IPS DF 19.7 (cell line): ENCODE data around the gene OPRM1.
"Not testable (repeated sequence)": the region's sequence is repeated elsewhere in the genome, so short reads cannot be mapped to it uniquely, and the experiment has no call there.

Experiments used
- DNase-seq: peaks from one replicate; pipeline ENCODE4 v3.0.0-alpha.2; 2013; ENCODE audit warnings: low read depth, low spot score

The OPRM1 gene

DNA sequence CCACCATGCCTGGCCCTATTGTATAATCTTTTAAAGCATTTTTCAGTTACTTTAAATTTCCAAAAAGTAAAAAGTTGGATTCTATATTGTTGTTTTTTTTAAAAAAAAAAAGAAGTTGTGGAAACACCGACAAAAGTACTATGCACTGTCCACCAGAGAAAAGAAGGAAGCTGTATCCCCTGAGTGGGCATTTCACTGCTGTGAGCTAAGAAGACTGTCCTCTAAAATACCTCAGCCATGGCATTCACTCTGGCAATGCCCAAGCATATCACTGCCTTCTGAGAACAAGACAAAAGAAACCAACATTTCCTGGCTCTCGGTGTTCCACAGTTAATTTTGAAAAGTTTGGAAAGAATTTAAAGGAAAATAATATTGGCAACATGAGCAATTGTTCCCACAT is 199.8 kb downstream of the OPRM1 start:
- no peak for DNase-seq

DNA sequence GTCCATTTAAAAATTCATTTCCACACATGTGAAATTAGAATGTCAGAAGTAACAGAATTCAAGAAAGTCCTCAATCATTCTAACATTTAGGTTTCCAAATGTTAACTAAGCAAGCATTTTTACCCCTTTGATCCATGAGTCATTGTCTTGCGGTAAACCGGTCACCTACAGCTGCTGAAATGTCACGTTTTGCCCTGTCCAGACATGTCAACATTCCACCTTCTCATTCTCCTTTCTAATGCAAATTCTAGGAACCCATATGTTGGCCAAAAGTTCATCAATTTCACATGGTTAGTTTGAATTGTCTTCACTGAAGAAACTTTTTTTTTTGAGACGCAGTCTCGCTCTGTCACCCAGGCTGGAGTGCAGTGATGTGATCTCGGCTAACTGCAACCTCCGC is 200.4 kb downstream of the OPRM1 start:
- DNase-seq: no peak

DNA sequence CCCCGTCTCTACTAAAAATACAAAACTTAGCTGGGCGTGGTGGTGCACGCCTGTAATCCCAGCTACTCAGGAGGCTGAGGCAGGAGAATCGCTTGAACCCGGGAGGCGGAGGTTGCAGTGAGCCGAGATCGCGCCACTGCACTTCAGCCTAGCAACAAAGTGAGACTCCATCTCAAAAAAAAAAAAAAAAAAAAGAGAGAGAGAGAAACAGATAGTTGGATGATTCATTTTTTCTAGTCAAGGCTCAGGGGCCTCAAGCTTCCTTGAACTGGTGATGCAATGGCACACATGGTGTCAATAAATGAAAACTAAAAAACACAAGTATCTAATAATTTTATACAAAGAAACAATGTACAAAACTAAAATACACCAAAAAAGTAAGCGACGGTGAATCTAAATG is 202.0 kb downstream of the OPRM1 start:
- not testable (repeated sequence) for DNase-seq

DNA sequence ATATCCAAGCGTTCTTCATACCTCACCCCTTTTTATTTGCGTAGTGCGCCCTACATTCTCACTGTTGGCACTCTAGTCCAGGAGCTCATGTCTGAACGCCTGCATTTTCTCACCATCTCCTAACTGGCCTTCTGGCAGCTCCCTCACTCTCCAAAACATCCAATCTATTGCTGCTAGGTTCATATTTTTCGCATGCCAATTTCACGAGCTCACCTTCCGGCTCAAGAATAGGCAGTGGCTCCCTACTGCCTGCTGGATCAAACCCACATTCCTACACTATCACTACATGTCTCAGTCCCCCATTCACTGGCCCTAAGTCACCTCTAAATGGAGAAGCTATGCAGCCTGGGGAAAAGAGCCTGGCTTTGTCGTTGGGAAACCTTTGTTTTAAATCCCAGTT is 202.5 kb downstream of the OPRM1 start:
- no peak for DNase-seq

DNA sequence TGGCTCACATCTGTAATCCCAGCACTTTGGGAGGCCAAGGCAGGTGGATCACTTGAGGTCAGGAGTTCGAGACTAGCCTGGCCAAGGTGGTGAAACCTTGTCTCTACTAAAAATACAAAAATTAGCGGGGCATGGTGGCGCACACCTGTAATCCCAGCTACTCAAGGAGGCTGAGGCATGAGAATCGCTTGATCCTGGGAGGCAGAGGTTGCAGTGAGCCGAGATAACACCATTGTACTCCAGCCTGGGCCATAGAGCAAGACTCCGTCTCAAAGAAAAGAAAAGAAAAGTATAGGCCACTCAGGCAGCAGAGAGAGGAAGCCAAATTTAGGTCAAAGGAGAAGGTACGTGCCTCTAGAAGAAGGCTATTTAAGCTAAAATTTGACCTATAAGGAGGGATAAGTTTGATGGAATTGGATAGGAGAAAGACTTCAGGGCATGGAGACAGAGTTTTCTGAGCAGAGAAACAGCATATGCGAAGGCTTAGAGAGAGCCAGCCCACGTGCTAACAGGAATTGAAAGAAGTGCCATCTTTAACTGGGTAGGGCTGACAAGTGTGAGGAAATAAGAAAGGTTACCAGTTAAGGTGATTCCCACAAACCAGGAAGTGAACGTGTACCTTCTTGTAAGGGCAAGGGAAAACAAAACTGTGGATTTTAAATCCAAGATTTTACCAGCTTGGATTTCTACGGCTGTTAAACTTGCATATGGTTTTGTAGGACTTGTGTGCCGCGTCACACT is 203.7 kb downstream of the OPRM1 start:
- no peak for DNase-seq

DNA sequence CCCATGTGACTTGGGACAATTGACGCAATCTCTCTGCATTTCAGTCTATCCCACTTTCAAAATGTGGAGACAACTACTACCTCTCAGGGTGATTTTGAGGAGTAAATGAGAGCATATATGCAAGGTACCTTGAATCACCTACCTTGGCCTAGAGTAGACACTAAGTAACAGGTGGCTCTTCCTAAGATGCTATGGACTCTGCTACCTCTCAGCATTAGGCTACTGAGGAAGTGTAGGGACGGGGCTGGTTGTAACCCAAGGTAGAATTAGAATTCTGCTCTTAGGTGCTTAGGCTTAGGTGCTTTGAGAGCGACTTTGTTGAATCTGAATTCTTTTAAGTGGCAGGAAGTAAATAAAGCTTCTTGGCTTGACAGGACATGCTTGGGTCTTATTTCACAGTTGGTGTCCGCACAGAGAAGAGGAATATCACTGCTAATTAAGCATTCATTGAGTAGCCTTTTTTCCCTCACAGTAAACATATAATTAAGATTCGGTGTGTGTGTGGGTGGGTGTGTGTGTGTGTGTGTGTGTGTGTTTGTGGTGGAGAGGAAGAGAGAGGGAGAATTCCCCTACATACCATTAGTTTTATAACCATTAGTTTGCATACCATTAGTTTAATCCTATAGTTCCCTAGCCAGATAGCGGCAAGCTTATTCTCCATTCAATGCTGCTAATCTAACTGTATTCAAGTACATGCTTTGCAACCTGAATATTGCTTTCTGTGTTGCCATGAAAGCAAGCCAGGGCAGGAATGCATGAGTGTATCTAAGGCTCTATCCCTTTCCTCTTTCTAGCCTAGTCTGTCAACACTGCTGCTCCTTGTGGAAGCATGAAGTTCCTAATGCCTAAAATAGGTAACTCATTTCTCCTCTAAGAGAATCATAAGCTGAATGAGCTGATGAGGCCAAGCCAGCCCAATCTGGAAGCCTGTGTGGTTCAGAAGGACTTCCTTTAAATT is 205.0 kb downstream of the OPRM1 start:
- no peak for DNase-seq

DNA sequence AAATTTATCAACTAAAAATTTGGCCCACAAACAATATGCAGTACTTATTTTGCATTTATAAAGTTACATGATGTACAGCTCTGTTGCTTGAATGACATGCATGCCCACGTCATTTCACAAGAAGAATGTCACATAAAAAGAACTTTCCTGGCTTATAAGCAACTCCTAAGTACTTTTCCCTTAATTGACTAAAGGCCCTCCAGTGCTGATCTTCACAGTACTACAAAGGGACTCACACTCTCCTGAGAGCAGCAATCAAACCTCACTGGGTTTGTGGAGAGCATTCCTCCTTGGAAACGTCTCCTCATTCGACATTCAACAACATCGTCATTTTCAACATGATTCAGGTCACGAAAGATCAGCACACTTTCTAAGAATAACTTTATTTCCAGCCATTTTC is 206.5 kb downstream of the OPRM1 start:
- no peak for DNase-seq

DNA sequence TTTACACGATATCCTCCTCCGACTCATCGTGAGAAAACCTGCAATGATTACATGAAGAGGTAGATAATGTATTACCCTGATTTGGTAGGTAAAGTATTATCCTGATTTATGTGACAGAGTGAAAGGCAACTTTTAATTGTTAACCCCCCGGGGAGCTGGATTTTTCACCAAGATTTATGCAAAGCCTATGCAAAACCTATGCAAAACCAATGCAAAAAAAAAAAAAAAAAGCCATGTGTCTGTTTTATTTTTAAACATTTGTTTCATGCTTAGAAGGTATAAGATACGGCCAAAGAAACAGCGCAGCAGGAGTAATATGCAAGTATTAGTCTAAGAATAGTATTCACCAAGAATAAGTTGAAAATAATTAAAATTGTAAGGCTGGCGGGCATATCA is 207.7 kb downstream of the OPRM1 start:
- DNase-seq: no peak

DNA sequence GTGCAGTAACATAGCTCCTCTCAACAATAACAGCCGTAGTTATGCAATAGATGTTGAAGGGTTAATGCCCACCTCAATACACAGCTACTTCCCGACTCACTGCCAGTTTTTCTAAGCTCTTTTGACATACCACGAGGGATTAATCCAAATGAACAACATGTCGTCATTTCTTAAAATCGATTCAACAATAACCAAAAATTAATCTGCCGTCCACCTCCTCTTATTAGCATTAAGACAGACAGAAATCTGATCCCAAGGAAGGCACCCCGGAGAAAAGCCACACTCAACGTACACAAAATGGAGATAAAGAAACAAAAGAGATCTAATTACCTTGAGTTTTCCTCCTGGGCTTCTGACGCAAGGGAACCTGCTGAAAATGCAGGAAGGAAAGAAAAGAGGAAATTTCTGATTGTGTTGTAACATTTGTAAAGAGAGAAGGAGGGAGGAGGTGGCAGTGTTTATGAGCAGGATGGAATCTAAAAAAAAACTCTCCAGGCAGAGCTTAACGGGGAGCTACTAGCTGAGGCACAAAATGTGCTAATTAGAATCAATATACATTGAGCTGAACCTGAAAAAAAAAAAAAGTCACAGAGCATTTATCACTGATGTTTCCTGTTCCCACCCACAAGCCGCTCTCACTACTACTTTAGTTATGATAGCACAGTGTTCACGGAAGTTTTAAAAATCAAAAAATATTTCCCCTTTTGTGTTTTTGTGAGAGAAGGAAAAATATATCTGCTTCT is 208.2 kb downstream of the OPRM1 start:
- no peak for DNase-seq

DNA sequence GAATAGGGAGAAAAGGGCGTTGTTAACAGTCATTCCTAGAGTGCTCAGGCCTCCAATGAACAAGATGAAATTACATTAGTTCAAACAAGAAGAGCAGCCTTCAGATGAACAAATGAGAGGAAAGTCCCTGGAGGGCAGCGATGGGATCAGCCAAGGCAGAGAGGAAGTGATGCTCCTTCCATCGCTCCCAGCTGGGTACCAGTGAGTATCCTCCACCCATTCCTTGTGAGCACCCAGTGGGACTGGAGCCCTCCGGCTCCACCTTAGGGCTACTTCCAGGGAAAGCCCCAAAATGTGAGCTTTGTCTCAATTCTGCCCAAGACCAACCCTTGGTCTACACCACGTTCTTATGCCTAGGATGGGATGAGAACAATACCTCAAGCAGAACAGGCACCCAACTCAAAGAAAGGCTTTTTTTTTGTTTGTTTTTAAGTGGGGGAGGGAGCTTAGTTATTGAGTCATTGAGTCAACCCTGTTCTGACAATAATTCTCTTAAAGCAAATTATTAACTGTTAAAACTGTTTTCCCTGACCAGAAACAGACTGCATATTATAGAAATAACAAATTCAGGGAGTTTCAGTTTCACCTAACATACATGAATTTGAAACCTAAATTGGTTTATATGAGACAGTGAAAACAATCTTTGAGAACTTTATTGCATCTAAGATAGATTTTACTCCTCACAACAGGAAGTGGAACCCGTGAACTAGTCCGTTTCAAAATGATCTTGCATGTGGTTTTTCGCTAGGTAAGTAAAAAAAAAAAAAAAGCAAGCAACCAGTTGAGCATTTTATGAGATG is 210.7 kb downstream of the OPRM1 start:
- DNase-seq: no peak

DNA sequence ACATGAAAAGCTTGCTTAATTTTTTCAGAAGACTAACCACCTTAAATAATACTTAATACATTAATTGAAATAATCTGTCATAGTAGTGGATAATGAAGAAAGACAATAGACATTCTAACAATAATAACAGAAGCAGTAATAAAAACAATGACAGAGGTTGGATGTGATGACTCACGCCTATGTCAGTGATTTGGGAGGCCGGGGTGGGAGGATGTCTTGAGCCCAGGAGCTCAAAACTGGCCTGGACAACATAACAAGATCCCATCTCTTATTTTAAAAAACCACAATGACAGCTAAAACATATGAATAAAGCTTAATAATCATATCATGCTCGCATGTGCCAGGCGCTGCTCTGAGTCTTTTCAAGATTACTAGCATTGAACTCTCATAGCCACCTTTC is 212.1 kb downstream of the OPRM1 start:
- DNase-seq: no peak

DNA sequence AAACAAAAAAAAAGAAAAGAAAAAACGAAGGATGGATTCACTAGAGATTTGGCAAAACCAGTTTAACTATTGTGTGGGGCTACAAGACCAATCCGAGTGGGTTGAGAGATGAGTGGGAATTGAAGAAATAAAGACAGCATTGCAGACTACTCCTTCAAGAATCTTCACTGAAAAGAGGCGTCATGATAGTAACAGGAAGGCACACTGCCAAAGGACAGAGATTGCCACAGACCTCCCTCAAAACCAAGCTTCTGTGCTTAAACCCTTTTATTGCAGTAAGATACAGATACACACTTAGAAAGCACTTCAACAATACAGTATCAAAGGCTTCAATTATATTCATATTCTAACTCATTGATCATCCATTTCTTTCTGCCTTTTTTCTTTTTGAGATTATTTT is 213.6 kb downstream of the OPRM1 start:
- no peak for DNase-seq

DNA sequence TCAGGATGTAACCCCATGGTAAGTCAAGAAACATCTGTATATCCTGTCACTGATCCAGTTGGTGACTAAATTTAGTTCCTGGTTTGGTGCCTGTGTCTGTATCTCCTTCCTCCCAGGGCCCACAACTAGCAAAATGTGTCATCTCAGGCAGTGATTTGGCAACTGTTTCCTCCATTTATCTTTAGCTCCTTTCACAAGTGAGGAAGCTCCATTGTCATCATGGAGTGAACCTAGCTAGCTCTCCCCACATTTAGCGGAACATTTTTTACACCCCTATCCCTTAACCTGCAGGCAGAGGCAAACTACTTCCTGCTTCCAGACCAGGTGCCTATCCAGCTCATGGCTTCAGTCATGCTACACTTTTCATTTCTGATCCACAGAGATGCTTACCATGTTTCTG is 218.0 kb downstream of the OPRM1 start:
- DNase-seq: no peak

DNA sequence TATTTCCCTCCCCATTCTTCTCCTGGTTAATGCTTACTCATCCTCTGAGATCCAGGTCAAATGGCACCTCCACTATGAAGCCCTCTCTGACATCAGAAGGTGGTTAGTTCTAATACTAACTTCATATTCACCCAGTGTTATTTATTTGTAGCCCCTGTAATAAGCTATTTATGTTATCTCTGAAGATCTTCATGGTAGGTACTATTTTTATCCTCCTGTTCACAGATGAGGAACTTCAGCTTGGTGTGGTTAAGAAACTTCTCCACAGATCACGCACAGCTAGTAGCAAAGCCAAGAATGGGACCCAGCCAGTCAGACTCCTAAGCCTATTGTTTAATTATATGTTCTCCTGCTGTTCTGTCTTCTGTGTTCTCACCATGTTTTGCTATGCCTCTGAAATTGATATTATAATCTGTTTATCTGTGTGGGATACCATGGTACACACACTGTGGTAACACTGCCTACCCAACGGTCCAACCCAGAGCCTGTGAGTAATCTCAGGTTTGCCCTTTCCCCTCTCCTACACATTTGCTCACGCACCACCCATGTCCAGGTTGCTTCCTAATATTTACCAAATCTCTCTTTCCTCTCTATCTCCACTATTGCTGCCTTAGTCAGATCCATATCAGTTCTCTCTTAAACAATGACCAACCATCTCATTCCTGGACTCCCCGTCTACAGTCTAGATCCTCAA is 219.2 kb downstream of the OPRM1 start:
- no peak for DNase-seq

DNA sequence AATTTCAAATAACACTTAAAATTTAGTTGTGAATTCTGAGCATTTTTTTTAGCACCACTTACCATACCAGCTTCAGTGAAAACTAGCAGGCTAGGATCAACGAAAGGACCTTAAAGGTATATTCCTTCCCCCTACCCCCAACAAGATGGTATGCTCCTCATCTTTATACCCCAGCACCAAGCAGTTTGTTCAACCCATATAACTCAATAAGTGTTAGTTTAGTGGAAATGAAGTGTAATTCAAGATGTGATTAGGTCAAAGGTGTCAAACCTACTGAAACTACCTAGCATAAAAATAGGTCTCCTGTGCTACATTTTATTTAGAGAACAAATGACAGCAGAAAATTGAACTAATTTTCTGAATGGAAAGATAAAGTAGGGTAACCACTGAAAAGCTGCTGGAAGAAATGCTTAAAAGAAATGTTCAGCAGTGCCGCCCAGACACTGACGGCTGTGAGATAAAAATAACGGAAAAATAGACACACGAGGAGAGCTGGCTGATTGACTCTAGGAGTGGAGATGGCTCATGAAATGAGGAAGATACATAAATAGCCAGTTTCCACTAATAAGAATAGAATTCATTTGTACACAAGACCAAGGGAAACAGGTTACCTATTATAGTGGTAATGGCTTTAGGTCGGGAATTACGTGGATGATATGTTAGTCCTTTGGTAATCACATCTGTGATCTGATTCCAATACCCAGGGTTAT is 222.8 kb downstream of the OPRM1 start:
- DNase-seq: no peak

DNA sequence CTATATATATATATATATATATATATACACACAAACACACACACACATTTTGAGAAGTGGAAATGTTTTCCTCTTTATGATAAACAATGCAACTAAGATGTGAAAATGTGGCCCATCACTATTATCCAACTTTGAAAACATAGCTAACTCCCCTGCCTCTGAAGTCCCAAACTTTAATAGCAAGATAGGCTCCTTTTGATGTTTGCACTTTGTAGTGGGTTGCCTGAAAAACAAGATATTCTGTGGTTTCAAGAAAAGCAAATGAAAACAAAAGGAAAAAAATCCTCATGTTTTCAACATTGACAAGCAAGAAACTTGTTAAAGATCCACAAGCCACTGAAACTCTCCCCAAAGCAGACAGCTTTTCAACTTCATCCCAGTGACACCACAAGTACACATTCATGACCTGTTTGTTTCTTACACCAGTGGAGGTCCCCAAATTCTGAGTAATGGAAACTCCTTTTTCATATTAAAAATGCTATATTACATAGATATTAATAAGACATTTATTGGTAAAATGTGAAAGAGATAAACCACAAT is 227.6 kb downstream of the OPRM1 start:
- no peak for DNase-seq

DNA sequence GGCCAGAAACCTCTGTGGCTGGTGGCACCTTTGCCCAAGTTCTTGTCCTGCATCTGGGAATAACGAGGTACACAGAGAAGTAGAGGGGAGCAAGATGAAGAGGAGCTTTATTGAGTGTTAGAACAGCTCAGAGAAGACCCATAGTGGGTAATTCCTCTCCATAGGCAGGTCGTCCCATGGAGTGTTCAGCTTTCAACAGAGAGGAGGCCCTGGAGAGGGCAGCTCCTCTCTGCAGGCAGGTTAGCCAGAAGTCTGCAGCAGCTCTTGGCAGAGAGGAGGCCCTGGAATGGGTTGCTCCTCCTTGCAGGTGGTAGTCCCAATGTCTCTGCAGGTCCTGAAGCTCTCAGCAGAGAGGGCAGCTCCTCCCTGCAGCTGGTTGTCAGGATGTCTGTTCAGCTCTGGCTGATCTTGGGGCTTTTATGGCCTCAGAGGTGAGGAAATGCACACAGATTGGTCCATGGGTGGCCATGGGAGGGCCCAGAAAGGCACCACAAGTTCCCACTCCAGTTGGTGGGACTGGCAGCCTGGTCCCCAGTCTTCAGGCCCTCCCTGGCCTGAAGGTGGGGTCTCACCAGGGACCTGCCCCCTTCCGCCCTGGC is 228.6 kb downstream of the OPRM1 start:
- no peak for DNase-seq

DNA sequence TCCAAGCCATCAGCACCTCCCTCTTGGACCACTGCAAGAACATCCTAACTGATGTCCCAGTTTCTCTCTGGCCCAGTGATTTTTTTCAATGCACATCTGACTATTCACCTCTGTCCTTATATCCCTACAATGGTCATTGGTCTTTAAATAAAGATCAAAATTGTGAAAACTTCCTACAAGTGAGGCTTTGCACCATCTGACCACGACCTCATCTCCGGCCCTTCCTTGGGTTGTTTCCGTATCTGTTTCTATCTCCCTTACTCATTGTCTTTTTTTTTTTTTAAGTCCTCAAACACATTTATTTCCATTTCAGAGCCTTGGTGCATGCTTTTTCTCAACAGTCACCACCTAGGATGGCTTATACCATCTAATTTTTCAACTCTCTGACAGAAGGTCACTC is 229.4 kb downstream of the OPRM1 start:
- no peak for DNase-seq

DNA sequence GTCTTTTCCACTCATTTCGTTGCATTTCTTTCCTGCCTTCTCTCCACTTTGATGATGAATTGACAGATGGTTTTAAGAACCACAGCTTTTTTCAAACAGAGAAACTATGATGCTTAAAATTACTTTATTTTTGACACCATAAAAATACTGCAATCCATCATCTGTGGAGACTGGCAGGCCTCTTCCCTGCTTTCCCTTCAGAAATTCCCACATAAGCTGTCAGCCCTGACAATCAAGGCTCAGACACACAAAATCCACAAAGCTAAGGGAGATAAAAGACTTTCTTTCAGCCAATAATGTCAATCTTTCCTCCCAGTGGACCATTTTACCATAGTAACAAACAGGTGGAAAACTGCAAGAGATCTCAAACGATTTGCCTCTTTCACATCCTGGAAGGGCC is 235.1 kb downstream of the OPRM1 start:
- DNase-seq: no peak
